Muscle layer of duodenum (tissue), 2 donors: ENCODE measurements around the gene KRTAP12-2.
A peak's percentile ranks its signal among the peaks of the same experiment; 100 is the strongest.

ENCODE experiments used
- H3K27ac ChIP-seq: one replicate; pipeline ENCODE4 v1.7.0; 2013; ENCODE audit warnings: mild to moderate bottlenecking, low read length
- H3K27me3 ChIP-seq: one replicate; pipeline ENCODE4 v1.7.0; 2013; ENCODE audit warnings: low read depth, mild to moderate bottlenecking, control low read depth, low read length
- H3K36me3 ChIP-seq, 2 donors: one replicate each; pipeline ENCODE4 v1.7.0; 2013; ENCODE audit warnings: low read length in 2 of 2, control low read depth in 1 of 2, mild to moderate bottlenecking in 1 of 2; ENCODE audit not compliant: insufficient read depth in 2 of 2, control insufficient read depth in 1 of 2
- H3K4me1 ChIP-seq, 2 donors: one replicate each; pipeline ENCODE4 v1.7.0; 2013; ENCODE audit warnings: low read length in 2 of 2, mild to moderate bottlenecking in 2 of 2, control low read depth in 1 of 2, moderate library complexity in 1 of 2; ENCODE audit not compliant: insufficient read depth in 2 of 2, control insufficient read depth in 1 of 2
- H3K4me3 ChIP-seq, 2 donors: one replicate each; pipeline ENCODE4 v1.7.0; 2013; ENCODE audit warnings: low read length in 2 of 2, low read depth in 1 of 2, mild to moderate bottlenecking in 1 of 2
- H3K9me3 ChIP-seq, 2 donors: one replicate each; pipeline ENCODE4 v1.7.0; 2013; ENCODE audit warnings: low read length in 2 of 2, control low read depth in 1 of 2, mild to moderate bottlenecking in 1 of 2; ENCODE audit not compliant: control insufficient read depth in 1 of 2
- donor health status: healthy.

Gene KRTAP12-2

GRCh38 chr21:44666401-44667320 lies at the start of gene KRTAP12-2:
TSS of gene KRTAP12-2 (minus strand) at chr21:44666927. CDS start at chr21:44666886, 41 bp downstream.
- no peaks in the 10 kb centered on the region for H3K36me3 ChIP-seq
- H3K27me3 ChIP-seq = no peaks in the 10 kb centered on the region
- peaks cover 0 to 3% of the 10 kb centered on the region in 2 donors for H3K9me3 ChIP-seq
- no peak within 1 kb of the TSS for H3K27ac ChIP-seq
- no peaks in the 10 kb centered on the region for H3K4me1 ChIP-seq
- H3K4me3 ChIP-seq = no peak within 1 kb of the TSS

GRCh38 chr21:44714905-44715304 lies 48.2 kb upstream of the KRTAP12-2 start:
- Histone ChIP-seq H3K4me1 (peaks cover 0 to 12% of the 10 kb centered on the region in 2 donors), H3K27me3 (peaks cover 39% of the 10 kb centered on the region), H3K36me3 (no peaks in the 10 kb centered on the region)

GRCh38 chr21:44713846-44714245 lies 47.1 kb upstream of the KRTAP12-2 start:
- no peak overlapping the region for H3K4me3 ChIP-seq
- peaks cover 0 to 21% of the 10 kb centered on the region in 2 donors for H3K4me1 ChIP-seq
- peaks cover 47% of the 10 kb centered on the region for H3K27me3 ChIP-seq
- H3K36me3 ChIP-seq = no peaks in the 10 kb centered on the region
- H3K27ac ChIP-seq = no peak overlapping the region
- H3K9me3 ChIP-seq = no peaks in the 10 kb centered on the region

More at GRCh38 chr21:44714905-44715304, 48.2 kb upstream of the KRTAP12-2 start:
- Histone ChIP-seq H3K9me3 (no peaks in the 10 kb centered on the region), H3K27ac (no peak overlapping the region), H3K4me3 (no peak overlapping the region)

- Histone ChIP-seq H3K4me1 (peaks cover 0 to 21% of the 10 kb centered on the region in 2 donors), H3K27ac (no peak overlapping the region), H3K4me3 (no peak overlapping the region), H3K27me3 (peaks cover 50% of the 10 kb centered on the region), H3K36me3 (no peaks in the 10 kb centered on the region), H3K9me3 (no peaks in the 10 kb centered on the region)
Measured at GRCh38 chr21:44713130-44713529, 46.4 kb upstream of the KRTAP12-2 start.

- Histone ChIP-seq H3K9me3 (no peaks in the 10 kb centered on the region), H3K27ac (no peak overlapping the region), H3K27me3 (peaks cover 53% of the 10 kb centered on the region), H3K4me1 (peaks cover 0 to 21% of the 10 kb centered on the region in 2 donors), H3K4me3 (no peak overlapping the region), H3K36me3 (no peaks in the 10 kb centered on the region)
Measured at GRCh38 chr21:44712203-44713028, 45.7 kb upstream of the KRTAP12-2 start.

- Histone ChIP-seq H3K27me3 (peaks cover 56% of the 10 kb centered on the region), H3K4me3 (no peak within 1 kb of the TSS), H3K27ac (no peak within 1 kb of the TSS), H3K4me1 (peaks cover 0 to 22% of the 10 kb centered on the region in 2 donors), H3K36me3 (no peaks in the 10 kb centered on the region), H3K9me3 (no peaks in the 10 kb centered on the region)
Measured at GRCh38 chr21:44711327-44712202, 44.8 kb upstream of the KRTAP12-2 start, which contains the start of gene TSPEAR. TSS of gene TSPEAR (minus strand) at chr21:44711572. CDS start at chr21:44711514, 58 bp downstream.

- H3K27ac ChIP-seq = no peak overlapping the region
- no peaks in the 10 kb centered on the region for H3K9me3 ChIP-seq
- H3K4me1 ChIP-seq = peaks cover 0 to 24% of the 10 kb centered on the region in 2 donors
- peaks cover 63% of the 10 kb centered on the region for H3K27me3 ChIP-seq
- H3K4me3 ChIP-seq = no peak overlapping the region
- no peaks in the 10 kb centered on the region for H3K36me3 ChIP-seq
Measured at GRCh38 chr21:44710756-44711326, 44.1 kb upstream of the KRTAP12-2 start.

- H3K27me3 ChIP-seq = peaks cover 63% of the 10 kb centered on the region
- H3K27ac ChIP-seq = no peak overlapping the region
- H3K4me1 ChIP-seq = peaks cover 0 to 24% of the 10 kb centered on the region in 2 donors
- no peak overlapping the region for H3K4me3 ChIP-seq
- H3K36me3 ChIP-seq = no peaks in the 10 kb centered on the region
- H3K9me3 ChIP-seq = no peaks in the 10 kb centered on the region
Measured at GRCh38 chr21:44710294-44710665, 43.6 kb upstream of the KRTAP12-2 start.

- Histone ChIP-seq H3K4me1 (peaks cover 0 to 24% of the 10 kb centered on the region in 2 donors), H3K9me3 (no peaks in the 10 kb centered on the region), H3K36me3 (no peaks in the 10 kb centered on the region), H3K27ac (no peak overlapping the region), H3K27me3 (peaks cover 60% of the 10 kb centered on the region), H3K4me3 (peak overlapping the region in 1 of 2 donors; percentile 24)
Measured at GRCh38 chr21:44709426-44710293, 42.9 kb upstream of the KRTAP12-2 start.
